HG03342 (cell line): Measurements from ENCODE around the gene VPS13C.

Source experiments
- ATAC-seq: cut with Tn5 transposase; IDR thresholded peaks from one replicate; pipeline ENCODE4 v1.9.1; 2021; ENCODE audit warnings: mild to moderate bottlenecking, moderate library complexity; ENCODE audit not compliant: unreplicated experiment

The VPS13C gene

GRCh38 chr15:61943992-61944391 is 116.3 kb downstream of the VPS13C start:
- no peak for ATAC-seq

- no peak for ATAC-seq
Observed at GRCh38 chr15:61938249-61938648, 122.0 kb downstream of the VPS13C start.

GRCh38 chr15:61936528-61937195 is 123.6 kb downstream of the VPS13C start:
- no peak for ATAC-seq

- no peak for ATAC-seq
Observed at GRCh38 chr15:61935493-61935892, 124.8 kb downstream of the VPS13C start.

- ATAC-seq = no peak
Observed at GRCh38 chr15:61929452-61929851, 130.8 kb downstream of the VPS13C start.

- ATAC-seq = no peak
Observed at GRCh38 chr15:61923173-61923572, 137.1 kb downstream of the VPS13C start.

- ATAC-seq = no peak
Observed at GRCh38 chr15:61921093-61921492, 139.2 kb downstream of the VPS13C start.

- no peak for ATAC-seq
Observed at GRCh38 chr15:61917457-61917856, 142.8 kb downstream of the VPS13C start.

GRCh38 chr15:61916104-61916503 is 144.1 kb downstream of the VPS13C start:
- ATAC-seq = no peak

GRCh38 chr15:61915640-61916039 is 144.6 kb downstream of the VPS13C start:
- ATAC-seq = no peak

- ATAC-seq = no peak
Observed at GRCh38 chr15:61910839-61911369, 149.3 kb downstream of the VPS13C start.

- no peak for ATAC-seq
Observed at GRCh38 chr15:61908241-61908640, 152.0 kb downstream of the VPS13C start.

GRCh38 chr15:61907753-61908086 is 152.5 kb downstream of the VPS13C start:
- ATAC-seq = no peak

GRCh38 chr15:61906961-61907752 is 153.1 kb downstream of the VPS13C start:
- ATAC-seq = no peak

- no peak for ATAC-seq
Observed at GRCh38 chr15:61893146-61893545, 167.1 kb downstream of the VPS13C start.

- ATAC-seq = no peak
Observed at GRCh38 chr15:61892140-61892539, 168.1 kb downstream of the VPS13C start.

GRCh38 chr15:61890106-61890505 is 170.1 kb downstream of the VPS13C start:
- ATAC-seq = no peak

- ATAC-seq = no peak
Observed at GRCh38 chr15:61889706-61890105, 170.5 kb downstream of the VPS13C start.

GRCh38 chr15:61888074-61888780 is 172.0 kb downstream of the VPS13C start:
- no peak for ATAC-seq

GRCh38 chr15:61880084-61880483 is 180.2 kb downstream of the VPS13C start:
- no peak for ATAC-seq

GRCh38 chr15:61879219-61879618 is 181.0 kb downstream of the VPS13C start:
- ATAC-seq = no peak
